GM12801 (cell line): ENCODE results near the gene PRKAG2.

Experiments
- TF ChIP-seq, protein P1 (sequence below): IDR thresholded peaks from one replicate; pipeline ENCODE4 v1.5.1; 2011; ENCODE audit warnings: control low read depth; ENCODE audit not compliant: insufficient read length; ENCODE audit errors: extremely low read depth

PRKAG2 gene

GRCh38 chr7:151630851-151631569 is 245.9 kb downstream of the PRKAG2 start:
- TF ChIP-seq, protein P1, sequence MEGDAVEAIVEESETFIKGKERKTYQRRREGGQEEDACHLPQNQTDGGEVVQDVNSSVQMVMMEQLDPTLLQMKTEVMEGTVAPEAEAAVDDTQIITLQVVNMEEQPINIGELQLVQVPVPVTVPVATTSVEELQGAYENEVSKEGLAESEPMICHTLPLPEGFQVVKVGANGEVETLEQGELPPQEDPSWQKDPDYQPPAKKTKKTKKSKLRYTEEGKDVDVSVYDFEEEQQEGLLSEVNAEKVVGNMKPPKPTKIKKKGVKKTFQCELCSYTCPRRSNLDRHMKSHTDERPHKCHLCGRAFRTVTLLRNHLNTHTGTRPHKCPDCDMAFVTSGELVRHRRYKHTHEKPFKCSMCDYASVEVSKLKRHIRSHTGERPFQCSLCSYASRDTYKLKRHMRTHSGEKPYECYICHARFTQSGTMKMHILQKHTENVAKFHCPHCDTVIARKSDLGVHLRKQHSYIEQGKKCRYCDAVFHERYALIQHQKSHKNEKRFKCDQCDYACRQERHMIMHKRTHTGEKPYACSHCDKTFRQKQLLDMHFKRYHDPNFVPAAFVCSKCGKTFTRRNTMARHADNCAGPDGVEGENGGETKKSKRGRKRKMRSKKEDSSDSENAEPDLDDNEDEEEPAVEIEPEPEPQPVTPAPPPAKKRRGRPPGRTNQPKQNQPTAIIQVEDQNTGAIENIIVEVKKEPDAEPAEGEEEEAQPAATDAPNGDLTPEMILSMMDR = no peak

DNA sequence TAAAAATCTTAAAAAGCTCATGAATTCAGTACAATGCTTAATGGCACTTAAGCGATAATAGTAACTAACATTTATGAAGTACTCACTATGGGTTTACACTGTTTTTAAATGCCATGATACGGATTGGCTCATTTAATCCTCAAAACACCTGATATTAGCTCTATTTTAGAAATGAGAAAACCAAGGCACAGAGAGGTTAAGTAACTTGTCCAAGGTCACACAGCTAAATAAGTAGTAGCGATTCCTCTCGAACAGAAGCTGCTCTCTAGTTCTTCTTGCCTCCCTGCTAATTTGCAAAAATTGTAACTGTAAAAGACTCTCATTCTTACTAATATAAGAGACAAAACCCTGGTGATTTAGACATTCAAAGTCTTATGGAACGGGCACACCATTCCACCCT is 246.6 kb downstream of the PRKAG2 start:
- TF ChIP-seq, protein P1 = no peak

DNA sequence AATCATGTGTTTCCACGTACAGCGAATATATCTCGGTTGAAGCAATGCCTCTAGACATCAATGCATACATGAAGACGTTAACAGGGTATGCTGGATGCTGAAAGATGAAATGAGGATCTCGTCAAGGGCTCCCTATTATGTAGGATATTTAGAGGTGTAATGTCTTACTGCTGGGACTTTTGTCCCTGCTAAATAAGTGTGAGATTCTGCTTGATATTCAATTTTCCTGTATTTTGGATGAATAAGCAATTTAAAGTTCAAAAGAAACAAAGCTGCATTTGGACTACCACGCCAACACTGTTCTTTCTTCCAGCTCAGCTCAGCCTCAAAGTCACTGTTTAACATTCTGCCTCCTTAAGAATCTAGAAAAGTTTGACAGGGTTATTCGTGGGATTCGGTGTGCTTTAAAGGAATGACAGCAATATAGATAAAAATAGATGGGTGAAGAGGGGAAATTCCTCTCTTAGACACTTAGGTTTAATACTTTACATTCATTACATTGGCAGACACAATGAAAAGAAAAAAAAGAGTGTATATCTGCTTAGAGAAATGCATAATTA is 247.1 kb downstream of the PRKAG2 start:
- TF ChIP-seq, protein P1 = no peak

GRCh38 chr7:151628846-151629604 is 247.9 kb downstream of the PRKAG2 start:
- TF ChIP-seq, protein P1 = no peak

DNA sequence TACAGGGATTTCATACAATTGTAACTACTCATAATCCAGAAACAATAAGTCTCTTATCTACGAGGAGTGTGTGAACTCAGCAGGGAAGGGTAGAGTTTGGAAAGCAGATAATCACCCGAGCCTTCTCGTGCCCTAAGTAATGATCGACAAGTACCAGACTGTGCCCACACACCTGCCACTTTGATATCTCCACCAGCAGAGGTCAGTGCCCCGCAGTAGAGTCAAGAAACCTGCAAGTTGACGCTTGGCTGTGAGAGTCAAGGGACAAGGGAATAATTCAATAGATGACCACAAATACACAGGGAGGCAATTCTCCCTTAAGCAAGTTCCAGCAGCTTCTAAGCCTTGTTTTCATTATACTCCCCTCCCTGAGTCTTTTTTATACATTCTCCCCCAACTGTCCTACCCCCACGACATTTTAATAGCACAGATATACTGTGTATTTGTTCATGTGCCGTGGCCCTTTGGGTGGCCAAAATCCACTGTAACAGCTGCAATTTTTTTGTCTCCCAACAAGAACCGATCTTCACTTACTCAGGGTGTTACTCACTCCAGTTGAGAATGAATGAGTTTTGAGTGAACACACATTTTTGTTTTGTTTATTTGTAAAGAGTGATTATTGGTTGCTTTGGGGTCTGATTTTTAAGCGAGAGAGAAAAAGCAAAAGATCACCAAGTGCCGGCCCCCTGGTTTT is 250.3 kb downstream of the PRKAG2 start:
- TF ChIP-seq, protein P1 = no peak

GRCh38 chr7:151625606-151626005 is 251.3 kb downstream of the PRKAG2 start:
- TF ChIP-seq, protein P1 = no peak

DNA sequence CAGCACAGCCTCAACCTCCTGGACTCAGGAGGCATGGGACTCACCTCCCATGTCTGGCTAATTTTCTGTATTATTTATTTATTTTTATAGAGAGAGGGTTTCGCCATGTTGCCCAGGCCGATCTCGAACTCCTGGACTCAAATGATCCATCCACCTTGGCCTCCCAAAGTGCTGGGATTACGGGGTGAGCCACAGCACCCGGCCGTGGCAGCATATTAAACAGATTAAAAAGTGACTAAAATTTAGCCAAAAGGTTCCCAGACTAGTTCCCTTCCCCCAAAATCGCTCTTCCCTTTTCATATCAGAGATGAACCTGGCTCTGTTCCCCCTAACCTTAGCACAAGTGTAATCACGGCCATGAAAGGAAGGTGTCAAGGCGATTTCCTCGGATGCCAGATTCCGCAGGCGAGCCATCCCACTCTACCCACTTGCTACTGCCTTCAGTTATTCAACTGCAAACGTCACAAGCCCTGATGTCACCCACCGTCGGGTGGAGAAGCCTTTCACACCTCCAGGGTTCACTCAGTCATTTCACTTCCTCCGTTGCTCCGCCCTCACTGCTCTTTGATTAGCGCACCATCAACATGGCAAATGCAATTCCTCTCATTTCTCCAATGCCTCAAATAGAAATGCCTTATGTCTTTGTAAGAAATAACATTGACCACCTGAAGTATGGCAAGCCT is 252.5 kb downstream of the PRKAG2 start:
- TF ChIP-seq, protein P1 = no peak
